8988T (cell line): ENCODE results near the gene MYBPC2.
"Not testable (repeated sequence)": the region's sequence is repeated elsewhere in the genome, so short reads cannot be mapped to it uniquely, and the experiment has no call there.

Source experiments
- DNase-seq: peaks from one replicate; pipeline ENCODE4 v3.0.0; 2011

The MYBPC2 gene

DNA sequence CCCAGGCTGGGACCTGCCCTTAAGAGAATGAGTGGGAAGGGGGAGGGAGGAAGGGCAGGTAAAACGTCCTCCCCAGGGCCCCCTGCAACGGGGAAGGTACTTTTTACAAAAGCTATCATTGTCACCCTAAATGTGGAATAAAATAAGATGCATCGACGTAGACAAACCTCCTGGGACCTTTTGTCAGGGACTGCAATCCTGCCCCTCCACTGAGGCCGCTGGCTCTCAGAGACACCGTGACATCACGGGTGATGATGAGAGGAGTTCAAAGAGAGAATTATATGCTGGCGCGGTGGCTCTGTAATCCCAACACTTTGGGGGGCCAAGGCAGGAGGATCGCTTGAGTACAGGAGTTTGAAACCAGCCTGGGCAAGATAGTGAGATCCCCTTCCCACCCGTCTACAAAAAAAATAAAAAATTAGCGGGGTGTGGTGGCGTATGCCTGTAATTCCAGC, 1.8 kb upstream of the MYBPC2 start:
- DNase-seq = no peak

DNA sequence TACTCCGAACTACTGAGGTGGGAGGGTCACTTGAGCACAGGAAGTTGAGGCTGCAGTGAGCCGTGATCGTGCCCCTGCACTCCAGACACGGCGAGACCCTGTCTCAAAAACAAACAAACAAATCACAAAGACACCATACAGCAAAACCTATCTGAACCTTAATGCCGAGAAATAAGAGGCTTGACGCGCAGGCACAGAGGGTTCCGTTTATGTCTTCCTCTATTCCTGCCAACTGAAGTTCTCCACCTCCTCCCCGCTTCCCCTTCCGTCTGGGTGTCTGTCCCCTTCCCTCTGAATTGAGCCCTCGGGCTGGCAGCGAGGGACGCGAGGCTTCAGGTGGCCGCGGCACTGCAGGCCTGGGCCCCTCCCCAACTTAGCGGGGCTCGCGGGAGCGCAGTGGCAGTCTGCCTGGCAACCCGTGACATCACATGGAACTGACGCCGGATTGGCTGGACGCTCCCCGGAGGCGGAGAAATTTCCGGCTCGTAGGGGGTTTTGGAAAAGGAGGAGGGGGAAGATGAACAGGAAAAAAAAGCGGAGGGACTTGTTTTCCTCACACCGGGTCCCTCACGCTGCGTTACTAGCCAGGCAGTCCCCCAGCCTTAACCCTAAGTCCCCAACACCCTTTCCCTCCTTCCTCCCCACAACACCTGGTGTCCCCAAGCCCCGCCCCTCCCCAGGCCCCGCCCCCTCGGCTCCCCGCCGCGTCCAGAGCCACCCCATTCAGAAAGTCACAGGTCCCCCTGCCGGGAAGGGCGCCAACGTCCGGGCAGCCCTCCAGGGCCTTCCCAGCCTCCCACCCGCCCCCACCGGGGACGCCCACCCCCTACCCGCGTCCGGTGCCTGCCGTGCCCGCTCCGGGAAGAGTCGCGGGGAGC, 1.1 kb upstream of the MYBPC2 start:
- DNase-seq = peak; percentile 60

DNA sequence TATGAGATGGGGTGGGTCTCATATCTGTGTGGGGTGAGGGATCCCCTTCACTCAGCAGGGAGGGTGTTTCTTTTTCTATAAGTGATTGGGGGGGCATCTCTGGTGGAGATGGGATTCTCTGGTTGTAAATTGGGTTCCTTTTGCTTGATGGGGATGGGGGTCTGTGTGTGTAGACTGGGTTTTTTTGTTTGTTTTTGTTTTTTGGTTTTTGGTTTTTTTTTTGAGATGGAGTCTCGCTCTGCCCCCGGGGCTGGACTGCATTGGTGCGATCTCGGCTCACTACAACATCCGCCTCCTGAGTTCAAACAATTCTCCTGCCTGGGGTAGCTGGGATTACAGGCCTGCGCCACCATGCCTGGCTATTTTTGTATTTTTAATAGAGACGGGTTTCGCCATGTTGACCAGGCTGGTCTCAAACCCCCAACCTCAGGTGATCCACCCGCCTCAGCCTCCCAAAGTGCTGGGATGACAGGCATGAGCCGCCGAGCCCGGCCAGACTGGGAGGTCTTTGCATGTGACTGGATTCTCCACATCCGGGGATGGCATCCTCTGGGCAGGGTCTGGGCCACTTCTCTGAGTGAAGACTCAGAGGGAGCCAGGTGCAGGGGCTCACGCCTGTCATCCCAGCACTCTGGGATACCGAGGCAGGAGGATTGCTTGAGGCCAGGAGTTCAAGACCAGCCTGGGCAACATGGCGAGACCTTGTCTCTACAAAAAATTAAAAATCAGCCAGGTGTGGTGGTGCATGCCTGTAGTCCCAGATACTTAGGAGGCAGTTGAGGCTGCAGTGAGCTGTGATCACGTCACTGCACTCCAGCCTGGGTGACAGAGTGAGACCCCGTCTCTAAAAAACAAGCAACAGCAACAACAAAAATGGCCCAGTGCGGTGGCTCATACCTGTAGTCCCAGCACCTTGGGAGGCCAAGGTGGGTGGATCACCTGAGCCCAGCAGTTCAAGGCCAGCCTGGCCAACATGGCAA, 799 bp downstream of the MYBPC2 start:
- DNase-seq = no peak

DNA sequence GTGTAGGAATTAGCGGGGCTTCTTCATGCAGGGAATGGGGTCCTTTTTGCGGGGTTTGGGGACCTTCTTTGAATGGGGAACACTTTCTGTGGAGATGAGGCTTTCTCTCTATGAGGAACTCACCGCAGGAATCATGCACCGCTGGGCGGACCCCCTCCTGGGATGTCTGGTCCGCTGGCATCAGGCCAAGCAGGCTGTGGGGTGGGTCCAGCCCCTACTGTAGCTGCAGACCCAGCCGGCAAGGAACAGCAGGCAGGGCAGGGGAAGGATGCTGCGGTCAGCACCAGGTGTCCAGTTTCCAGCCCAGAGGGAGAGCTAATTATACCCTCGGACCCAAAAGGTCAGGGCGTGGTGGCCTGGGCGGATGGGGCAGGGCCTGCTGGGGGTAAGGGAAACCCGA, 1.8 kb downstream of the MYBPC2 start:
- DNase-seq = no peak

DNA sequence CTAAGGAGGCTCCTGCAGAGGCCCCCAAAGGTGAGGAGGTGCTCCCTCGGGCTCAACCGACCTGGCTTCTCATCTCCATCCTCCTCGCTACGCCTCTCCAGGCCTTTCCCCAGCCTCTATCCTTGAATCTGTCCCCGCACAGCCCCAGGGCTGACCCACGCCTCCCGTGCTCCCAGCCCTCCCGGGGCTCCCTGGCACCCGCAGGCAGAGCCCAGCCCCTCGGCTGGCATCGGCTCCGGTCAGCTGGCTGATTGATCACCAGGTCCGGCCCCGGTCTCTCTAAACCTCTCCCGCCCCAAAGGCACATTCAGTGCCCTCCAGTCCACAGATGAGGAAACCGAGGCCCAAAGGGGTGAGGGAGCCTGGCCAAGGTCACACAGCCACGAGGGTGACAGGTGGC, 2.5 kb downstream of the MYBPC2 start:
- DNase-seq = no peak

DNA sequence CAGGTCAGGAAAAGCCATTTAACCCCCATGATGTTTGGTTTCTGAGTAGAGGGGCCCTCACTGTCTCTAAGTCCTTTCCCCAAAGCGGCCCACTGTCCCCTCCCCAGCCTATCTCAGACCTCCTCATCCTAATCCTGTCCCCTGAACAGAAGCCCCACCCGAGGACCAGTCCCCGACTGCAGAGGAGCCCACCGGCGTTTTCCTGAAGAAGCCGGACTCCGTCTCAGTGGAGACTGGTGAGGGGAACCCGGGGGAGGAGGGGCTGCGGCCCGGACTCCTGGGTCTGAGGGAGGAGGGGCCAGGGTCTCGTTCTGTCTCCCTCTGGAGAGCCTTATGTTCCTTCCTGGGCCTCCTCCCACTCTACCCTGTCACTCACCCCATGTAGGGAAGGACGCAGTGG, 2.9 kb downstream of the MYBPC2 start:
- DNase-seq = no peak

GRCh38 chr19:50437862-50438449, 5.3 kb downstream of the MYBPC2 start:
- no peak for DNase-seq

- not testable (repeated sequence) for DNase-seq
These were observed 6.4 kb downstream of the MYBPC2 start for GRCh38 chr19:50439130-50439529.

- no peak for DNase-seq
These were observed 11.4 kb downstream of the MYBPC2 start for GRCh38 chr19:50444059-50444458.

DNA sequence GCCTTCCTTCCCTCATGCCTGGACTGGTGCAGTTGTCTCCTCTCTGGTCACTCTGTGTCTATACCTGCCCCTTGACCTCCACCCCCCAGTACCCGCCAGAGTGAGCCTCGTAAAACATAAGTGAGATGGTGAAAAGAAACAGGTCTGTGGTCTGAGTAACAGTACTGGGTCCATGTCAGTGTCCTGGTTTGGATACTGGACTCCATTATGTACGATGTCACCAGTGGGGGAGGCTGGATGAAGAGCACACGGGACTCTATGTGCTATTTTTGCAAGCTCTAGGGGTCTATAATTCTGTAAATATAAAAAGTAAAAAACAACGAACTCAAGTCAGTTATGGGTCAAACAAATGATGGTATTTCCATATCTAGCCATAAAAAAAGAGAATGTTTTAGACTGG, 14.4 kb downstream of the MYBPC2 start:
- DNase-seq = no peak

DNA sequence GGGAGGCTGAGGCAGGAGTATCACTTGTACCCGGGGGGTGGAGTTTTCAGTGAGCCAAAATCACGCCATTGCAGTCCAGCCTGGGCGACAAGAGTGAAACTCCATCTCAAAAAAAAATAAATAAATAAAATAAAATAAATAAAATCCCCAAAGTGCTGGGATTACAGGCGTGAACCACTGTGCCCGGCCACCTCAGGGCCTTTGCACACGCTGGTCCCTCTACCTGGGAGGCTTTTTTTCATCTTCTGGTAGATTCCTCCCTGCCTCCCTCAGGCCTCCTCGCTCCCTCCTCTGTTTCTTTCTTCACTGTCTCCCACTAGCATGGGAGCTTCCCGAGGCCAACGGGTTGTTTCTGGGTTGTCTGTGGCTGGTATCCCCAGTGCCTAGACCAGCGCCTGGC, 15.1 kb downstream of the MYBPC2 start:
- no peak for DNase-seq

DNA sequence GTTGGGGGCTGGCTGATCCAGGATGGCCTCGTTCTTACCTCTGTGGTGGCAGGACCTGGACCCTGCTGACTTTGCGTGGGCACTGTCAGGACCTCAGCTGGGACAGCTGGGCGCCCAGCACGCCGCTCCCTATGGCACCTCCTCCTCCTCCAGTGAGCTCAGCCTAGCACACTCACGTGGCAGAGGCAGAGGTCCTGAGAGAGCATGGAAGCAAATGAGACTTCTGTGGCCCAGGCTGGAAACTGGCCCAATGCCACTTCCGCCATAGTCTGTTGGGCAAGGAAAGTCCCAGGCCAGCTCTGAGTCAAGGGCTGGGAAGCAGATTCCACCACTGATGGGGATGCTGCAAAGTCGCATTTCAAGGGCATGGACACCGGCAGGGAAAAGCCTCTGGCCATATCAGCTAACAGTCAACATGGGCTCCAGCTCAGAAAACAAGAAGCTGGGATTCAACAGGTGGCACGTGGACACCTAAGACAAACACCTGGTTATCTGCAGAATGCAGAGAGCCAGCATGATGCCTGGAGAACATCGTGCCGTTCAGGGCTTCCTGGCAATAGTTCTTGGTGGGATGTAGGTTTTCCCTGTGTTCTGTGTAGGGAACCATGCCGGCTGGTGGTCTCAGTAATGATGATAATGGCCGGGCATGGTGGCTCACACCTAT, 16.7 kb downstream of the MYBPC2 start:
- no peak for DNase-seq

GRCh38 chr19:50450369-50451222, 17.9 kb downstream of the MYBPC2 start:
- DNase-seq = no peak

GRCh38 chr19:50451223-50451534, 18.5 kb downstream of the MYBPC2 start:
- no peak for DNase-seq

- DNase-seq = no peak
These were observed 20.6 kb downstream of the MYBPC2 start for GRCh38 chr19:50453243-50453642.

DNA sequence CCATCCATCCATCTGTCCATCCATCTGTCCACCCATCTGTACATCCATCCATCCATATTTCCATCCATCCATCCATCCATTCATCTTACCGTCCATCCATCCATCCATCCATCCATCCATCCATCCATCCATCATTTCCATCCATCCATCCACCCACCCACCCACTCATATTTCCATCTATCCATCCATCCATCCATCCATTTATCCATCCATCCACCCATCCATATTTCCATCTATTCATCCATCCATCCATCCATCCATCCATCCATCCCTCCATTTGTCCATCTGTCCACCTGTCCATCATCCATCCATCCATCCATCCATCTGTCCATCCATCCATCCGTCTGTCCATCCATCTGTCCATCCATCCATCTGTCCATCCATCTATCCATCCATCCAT, 23.3 kb downstream of the MYBPC2 start:
- DNase-seq = no peak

GRCh38 chr19:50457300-50457699, 24.6 kb downstream of the MYBPC2 start:
- no peak for DNase-seq

DNA sequence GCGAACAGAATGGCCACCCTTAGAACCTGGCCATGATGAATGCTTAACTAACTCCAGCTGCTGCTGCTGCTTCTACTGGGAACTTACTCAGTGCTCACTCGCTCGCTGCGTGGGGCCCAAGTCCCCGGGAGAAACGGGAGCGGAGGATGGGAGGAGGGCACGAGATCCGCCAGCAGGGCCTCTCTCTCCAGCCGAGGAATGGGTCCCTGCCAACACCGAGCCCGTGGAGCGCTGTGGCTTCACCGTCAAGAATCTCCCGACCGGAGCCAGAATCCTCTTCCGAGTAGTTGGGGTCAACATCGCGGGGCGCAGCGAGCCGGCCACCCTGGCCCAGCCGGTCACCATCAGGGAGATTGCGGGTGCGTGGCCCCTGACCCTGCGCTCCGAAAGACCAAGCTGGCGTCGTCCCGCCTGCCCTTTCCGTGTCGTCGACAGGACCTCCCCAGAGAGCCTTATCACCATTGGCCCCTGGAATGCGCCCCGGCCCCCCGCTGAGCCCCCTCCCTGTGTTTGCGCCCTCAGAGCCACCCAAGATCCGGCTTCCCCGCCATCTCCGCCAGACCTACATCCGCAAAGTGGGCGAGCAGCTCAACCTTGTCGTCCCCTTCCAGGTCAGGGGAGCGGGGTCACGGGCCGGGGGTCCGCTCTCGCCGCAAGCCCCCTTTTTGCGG, 25.8 kb downstream of the MYBPC2 start:
- no peak for DNase-seq

DNA sequence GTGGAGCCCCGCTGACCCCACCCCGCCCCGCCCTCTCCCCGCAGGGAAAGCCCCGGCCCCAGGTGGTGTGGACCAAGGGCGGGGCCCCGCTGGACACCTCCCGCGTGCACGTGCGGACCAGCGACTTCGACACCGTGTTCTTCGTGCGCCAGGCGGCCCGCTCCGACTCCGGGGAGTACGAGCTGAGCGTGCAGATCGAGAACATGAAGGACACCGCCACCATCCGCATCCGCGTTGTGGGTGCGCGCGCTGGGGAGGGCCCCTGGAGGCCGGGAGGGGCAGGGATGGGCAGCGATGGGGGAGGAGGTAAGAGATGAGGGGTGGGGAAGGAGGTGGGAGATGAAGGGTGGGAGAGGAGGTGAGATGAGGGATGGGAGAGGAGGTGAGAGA, 26.4 kb downstream of the MYBPC2 start:
- no peak for DNase-seq

DNA sequence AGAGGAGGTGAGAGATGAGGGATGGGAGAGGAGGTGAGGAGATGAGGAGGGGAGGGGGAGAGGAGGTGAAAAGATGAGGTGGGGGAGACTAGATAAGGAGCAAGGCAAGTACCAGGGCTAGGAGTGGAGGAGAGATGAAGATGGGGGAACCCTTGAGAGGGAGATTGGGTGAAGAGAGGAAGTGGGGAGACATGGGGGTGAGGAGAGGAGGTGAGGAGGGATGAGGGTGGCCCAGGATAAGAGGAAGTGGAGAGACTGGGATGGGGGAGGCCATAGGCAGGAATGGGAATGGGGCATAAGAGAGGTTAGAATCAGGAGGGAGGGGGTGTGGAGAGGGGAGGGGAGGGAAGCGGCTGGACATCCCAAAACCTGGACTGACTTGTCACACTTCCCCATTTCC, 26.9 kb downstream of the MYBPC2 start:
- DNase-seq = no peak

GRCh38 chr19:50460161-50460765, 27.6 kb downstream of the MYBPC2 start:
- DNase-seq = peak; percentile 85
